ENCODE measurements around the gene TRPM2. TPM values are rescaled to one million over a fixed set of nuclear protein-coding genes. Genes with fewer than 3 reads are reported as not detected.

Gene TRPM2
- total and polyA plus RNA-seq, 12 donors = 0.34 to 8.5 (median 1.2) TPM

DNA sequence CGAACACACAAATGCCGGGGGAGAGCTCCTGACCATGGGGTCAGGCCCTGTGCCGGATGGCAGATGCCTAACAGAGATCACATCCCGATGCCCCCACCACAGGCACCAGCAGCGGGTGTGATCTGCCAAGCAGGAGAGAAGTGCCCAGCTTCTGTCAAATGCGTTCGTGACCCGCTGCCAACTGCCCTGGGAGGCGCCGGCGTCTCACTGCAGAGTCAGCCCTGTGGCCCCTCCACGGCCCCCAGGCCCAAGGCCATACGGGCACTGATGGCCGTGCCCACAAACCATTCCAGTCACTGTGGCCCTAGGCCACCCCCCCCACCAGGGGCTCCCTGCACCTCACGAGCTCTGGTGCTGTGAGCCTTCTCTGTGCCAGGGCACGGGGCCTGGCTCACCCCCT is 22.2 kb upstream of the TRPM2 start:
- no peaks in the 10 kb centered on the region for H3K4me1 ChIP-seq
- 91 to 95% methylated on average over 16 of the region's 16 CpGs for WGBS, 2 donors
- H3K4me3 ChIP-seq = no peak overlapping the region
- ATAC-seq (peak in 2 of 8 donors; percentile 2 to 13), DNase-seq (peak in 1 of 2 donors; percentile 26)
- no peak overlapping the region for H3K27ac ChIP-seq
- TF ChIP-seq, protein P1, sequence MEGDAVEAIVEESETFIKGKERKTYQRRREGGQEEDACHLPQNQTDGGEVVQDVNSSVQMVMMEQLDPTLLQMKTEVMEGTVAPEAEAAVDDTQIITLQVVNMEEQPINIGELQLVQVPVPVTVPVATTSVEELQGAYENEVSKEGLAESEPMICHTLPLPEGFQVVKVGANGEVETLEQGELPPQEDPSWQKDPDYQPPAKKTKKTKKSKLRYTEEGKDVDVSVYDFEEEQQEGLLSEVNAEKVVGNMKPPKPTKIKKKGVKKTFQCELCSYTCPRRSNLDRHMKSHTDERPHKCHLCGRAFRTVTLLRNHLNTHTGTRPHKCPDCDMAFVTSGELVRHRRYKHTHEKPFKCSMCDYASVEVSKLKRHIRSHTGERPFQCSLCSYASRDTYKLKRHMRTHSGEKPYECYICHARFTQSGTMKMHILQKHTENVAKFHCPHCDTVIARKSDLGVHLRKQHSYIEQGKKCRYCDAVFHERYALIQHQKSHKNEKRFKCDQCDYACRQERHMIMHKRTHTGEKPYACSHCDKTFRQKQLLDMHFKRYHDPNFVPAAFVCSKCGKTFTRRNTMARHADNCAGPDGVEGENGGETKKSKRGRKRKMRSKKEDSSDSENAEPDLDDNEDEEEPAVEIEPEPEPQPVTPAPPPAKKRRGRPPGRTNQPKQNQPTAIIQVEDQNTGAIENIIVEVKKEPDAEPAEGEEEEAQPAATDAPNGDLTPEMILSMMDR (IDR thresholded peaks at IDR 0.05) = no peak
- peaks cover 0 to 74% (median 16%) of the 10 kb centered on the region in 9 donors for H3K36me3 ChIP-seq
- intact Hi-C loops (cut with DNase I) = no loop called here
- no peaks in the 10 kb centered on the region for H3K27me3 ChIP-seq
- no peaks in the 10 kb centered on the region for H3K9me3 ChIP-seq

DNA sequence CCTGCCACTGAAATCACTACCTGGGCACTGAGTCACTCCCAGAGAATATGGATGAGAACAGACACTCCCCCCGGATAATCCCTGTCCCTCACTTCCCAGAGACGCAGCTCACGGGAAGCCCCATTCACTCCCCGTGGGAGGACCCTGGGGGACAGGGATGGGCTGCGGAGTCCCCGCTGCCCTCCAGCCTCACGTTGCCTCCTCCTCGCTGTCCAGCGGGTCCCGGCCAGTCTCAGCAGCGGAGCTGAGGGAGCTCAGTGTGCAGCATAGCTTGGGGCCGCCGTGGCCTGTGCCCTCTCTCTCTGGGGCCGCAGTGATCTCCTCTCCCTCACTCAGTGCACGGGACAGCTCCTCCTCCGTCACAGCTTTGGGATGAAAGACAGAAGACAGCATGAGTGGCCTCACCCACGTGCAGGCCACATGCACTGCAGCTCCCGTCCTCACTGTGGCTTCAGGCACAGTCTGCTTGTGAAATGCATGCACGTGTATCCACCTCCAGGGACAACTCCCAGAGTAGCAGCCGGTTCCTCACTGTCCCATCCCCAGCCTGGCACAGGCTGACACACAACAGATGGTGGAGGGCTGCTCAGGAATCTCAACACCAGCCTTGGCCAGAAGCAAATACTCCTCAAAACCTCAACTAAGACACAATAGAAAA is 21.6 kb upstream of the TRPM2 start:
- no peak overlapping the region for H3K4me3 ChIP-seq
- no peaks in the 10 kb centered on the region for H3K9me3 ChIP-seq
- intact Hi-C loops (cut with DNase I) = no loop called here
- H3K4me1 ChIP-seq = no peaks in the 10 kb centered on the region
- H3K27ac ChIP-seq = no peak overlapping the region
- ATAC-seq (no peak), DNase-seq (peak in 1 of 2 donors; percentile 7)
- H3K36me3 ChIP-seq = peaks cover 0 to 74% (median 12%) of the 10 kb centered on the region in 9 donors
- H3K27me3 ChIP-seq = no peaks in the 10 kb centered on the region
- TF ChIP-seq, protein P1 (IDR thresholded peaks at IDR 0.05) = no peak
- 75 to 76% methylated on average over 20 of the region's 20 CpGs for WGBS, 2 donors

DNA sequence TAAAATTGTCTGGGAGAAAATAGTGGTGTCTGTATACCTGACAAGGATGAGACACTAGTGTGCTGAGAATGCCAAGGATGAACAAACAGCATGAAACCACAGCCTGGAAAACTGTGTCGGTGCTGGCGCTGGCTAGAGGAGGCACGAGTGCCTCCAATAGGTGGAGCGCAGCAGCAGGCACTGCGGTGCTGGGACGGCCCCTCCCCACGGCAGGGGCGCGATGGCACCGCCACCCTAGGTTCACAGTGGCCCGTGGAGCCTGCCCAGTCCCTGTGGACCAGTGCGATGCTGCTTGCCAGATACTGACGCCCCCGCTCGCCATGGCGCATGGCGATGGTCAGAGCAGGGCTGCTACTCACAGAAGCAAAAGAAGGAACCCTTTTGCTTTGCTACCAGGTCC is 21.0 kb upstream of the TRPM2 start:
- ATAC-seq = no peak
- TF ChIP-seq, protein P1 (IDR thresholded peaks at IDR 0.05) = no peak
- intact Hi-C loops (cut with DNase I) = no loop called here
- Histone ChIP-seq H3K4me1 (peaks cover 0 to 2% (median 0%) of the 10 kb centered on the region in 9 donors), H3K27ac (no peak overlapping the region), H3K4me3 (no peak overlapping the region), H3K9me3 (no peaks in the 10 kb centered on the region), H3K27me3 (no peaks in the 10 kb centered on the region), H3K36me3 (peaks cover 0 to 73% (median 6%) of the 10 kb centered on the region in 9 donors)
- 91% methylated on average over 17 of the region's 17 CpGs for WGBS, 2 donors
- DNase-seq = peak in 1 of 2 donors; percentile 12

DNA sequence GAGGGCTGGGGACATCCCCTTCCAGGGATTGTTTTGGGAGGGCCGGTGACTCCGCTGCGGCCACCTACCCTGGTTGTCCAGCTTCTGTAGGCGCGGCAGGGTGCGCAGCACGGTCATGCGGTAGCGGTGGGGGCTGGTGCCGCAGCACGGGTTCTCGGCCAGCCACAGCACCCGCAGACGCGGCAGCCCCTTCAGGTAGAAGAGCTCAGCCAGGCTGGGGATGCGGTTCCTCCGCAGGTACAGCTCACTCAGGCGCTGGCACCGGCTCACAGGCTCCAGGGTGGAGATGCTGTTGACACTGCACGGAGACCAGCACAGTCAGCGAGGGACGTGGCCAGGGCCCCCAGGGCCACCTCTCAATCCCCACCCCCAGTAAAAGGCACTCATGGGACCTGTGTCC is 20.5 kb upstream of the TRPM2 start:
- Histone ChIP-seq H3K27me3 (no peaks in the 10 kb centered on the region), H3K4me3 (no peak overlapping the region), H3K4me1 (peaks cover 0 to 8% (median 2%) of the 10 kb centered on the region in 9 donors), H3K27ac (no peak overlapping the region), H3K9me3 (no peaks in the 10 kb centered on the region), H3K36me3 (peaks cover 0 to 68% (median 5%) of the 10 kb centered on the region in 9 donors)
- intact Hi-C loops (cut with DNase I) = no loop called here
- TF ChIP-seq, protein P1 (IDR thresholded peaks at IDR 0.05) = no peak
- peak in 1 of 2 donors; percentile 13 for DNase-seq
- WGBS, 2 donors = 95 to 99% methylated on average over 22 of the region's 22 CpGs
- ATAC-seq = no peak

All from heart right ventricle (tissue), 16 donors.